UCSD-AML1 (cell line): ENCODE data around the gene CSNK1G1.
"Not testable (repeated sequence)": the region's sequence is repeated elsewhere in the genome, so short reads cannot be mapped to it uniquely, and the experiment has no call there.

Source experiments
- DNase-seq: peaks from one replicate; lab custom pipeline; 2025; ENCODE audit not compliant: unreplicated experiment; lab: John Stamatoyannopoulos, UW

The CSNK1G1 gene

DNA sequence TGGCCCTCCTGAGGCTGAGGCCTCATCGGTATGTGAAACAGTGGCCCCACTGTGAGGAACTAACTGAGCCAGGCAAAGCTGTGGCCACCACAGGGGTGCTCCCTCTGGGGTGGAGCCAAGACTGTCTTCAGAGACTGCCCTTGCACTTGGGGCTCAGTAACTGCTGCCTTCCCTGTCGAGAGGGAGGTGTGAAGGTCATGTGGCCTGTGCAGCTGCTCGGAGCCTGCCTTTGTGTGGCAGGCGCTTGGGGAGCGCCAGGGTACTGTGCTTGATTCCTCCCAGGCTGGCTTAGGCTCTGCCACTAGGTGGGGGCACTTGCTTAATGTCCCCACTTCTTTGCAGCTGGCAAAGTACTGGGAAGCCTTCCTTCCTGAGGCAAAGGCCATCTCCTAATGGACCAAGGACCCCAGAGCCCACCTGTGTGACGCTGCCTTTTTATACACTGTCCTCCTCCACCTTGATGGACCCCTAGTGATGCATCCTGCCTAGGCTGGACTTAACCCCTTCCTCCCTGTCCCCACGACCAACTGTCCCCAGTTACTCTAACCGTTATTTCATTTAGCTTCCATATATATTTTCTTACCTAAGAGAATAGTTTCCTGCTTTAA is 218.6 kb downstream of the CSNK1G1 start:
- DNase-seq, result no peak

DNA sequence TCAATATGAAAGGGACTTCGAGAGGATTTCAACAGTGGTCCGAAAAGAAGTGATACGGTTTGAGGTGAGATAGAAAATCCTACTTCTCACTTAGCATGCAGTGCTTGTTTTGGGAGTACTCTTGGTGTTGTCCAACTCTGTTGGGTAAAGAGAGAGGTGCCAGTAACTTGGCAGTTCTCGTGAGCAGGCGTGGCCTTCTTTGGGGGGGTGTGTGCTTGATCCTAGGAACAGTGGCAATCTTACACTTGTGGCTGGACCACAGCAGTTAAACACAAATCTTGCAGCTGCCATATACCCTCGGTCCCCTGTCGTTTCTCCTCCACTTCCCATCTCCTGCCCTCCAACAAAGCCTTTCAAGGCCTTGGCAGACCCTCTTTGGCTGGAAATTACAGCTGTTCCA is 219.6 kb downstream of the CSNK1G1 start:
- no peak for DNase-seq

DNA sequence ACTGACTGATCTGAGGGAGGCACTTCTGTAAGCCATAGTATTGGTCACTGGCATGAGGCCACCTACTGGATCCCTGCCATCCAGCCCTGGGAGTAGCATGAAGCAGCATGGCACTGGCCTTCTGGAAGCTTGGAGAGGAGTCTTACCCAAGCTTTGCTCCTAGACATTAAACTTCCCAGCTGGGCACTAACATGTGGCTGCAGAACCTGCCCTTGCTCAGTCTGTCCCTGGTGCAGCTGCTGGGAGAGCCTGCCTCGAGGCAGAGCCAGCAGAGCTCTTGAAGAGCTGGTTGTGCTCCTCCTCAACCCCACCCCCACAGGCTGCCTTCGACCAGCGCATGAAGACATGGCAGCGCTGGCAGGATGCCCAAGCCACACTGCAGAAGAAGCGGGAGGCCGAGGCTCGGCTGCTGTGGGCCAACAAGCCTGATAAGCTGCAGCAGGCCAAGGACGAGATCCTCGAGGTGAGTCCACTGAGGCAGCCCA is 221.6 kb downstream of the CSNK1G1 start:
- no peak for DNase-seq

DNA sequence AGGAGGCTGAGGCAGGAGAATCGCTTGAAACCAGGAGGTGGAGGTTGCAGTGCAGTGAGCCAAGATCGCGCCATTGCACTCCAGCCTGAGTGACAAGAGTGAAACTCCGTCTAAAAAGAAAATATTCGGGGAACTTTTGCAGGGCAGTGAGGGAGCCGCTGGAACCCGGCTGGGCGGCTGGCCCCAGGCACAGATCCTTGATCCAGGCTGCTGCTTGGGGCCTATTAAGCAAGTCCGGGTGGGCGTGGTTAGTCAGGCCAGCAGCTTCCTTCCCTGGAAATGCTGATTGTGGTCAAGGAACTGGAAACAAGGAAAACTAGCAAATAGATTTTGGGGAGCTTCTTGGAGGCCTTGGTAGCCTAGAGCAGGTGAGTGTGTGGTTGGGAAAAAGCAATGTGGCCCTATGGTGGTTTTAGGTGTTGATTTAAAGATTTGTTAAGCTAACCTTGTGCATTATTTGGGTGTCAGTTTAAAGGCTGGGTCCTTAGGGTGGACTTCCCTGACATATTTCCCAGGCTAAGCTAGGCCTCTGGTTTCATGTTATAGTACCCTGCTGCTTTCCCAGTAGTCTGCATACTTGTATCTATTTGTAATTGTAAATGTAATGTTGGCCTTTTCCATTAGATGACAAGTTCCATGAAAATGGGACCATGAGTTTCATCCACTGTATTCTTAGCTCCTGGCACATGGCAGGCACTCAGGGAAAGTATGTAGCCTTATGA is 222.2 kb downstream of the CSNK1G1 start:
- DNase-seq, result no peak

DNA sequence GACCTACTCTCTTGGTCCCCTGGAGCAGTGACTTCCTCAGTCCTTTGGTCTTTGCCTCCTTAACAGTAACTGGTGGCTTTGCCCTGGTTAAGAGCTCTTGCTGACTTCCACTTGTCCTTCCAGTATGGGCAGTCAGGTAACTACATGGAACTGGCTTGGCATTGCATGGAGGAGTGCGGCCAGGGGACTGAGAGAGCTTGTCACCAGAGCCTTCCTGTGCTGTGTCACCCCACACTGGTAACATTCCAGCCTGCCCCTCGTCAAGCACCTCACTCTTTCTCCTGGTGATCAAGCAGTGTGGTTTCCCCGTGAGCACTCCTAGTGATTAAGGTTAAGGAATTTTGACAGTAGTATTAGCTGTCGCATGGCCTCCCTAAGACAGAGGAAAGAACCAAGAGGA is 223.8 kb downstream of the CSNK1G1 start:
- no peak for DNase-seq

DNA sequence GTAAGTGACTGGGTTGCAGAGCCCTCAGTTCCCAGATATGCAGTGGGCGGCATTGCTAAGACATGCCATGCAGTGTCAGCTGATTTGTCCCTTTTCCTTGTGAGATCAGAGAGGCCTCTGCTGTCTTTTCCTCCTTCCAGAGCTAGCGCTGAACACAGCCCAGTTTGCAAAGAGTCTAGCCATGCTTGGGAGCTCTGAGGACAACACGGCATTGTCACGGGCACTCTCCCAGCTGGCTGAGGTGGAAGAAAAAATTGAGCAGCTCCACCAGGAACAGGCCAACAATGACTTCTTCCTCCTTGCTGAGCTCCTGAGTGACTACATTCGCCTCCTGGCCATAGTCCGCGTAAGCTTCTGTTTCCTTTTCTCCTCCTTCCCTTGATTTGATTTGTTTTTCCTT is 224.4 kb downstream of the CSNK1G1 start:
- DNase-seq, result no peak

DNA sequence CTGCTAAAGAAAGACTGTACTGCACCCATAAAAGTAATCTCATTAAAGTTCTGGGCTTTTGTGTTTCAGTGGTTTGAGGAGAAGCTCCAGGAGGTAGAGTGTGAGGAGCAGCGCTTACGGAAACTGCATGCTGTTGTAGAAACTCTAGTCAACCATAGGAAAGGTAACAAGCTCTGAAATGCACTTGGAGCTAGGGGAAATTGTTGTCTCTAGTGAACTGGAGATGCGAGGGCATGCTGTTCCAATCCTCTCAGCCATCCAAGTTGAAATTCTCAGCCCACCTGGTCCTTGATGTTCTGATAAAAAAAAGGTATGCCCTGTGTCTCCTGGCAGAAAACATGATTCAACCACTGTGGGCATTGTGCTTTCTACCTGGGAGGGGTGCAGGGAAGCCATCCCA is 225.8 kb downstream of the CSNK1G1 start:
- no peak for DNase-seq

DNA sequence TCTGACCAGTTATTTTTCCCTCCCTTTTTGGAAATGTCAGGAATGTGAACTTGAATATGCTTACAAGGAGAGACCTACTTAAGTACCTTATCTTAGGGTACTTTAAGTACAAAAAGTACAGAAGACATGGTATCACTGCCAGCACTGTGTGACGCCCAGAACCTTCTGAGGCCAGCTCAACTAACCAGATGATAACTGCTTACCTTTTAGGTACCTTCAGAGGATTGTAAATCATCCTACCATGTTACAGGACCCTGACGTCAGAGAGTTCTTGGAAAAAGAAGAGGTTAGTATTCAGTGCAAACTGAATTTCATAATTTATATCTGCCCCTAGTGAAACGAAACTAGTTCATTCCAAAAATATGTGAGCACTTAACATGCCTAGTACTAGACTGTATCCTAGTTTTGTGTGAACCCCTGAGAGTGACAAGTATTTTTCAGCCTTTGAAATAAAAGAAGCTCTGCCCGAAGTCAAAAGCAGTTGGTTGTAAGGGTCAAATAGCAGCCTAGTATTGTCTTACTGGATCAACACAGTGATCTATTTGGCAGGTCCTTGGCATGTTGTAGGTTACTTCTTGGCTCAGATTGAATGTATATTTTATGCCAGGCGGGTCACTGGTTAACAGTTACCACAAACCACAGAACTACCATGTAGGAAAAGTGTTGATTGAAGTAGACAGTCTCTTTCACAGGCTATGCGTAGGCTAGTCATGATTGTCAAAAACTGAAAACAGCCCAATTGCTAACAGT is 228.3 kb downstream of the CSNK1G1 start:
- DNase-seq, result no peak

DNA sequence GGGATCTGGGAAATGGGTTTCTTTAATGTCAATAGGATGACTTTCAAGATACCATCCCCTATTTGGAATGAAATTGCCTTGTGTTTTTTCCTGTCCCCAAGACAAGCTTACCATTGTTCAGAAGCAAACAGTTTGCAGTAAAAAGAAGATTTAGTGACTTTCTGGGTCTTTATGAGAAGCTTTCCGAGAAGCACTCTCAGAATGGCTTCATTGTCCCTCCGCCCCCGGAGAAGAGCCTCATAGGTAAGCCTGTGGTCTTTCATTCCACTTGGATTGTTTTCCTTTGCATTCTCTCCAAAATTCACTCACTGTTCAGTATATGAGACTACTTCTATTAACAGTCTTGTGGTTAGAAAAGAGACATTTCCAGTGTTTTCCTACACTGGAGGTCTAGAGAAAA is 230.0 kb downstream of the CSNK1G1 start:
- no peak for DNase-seq

DNA sequence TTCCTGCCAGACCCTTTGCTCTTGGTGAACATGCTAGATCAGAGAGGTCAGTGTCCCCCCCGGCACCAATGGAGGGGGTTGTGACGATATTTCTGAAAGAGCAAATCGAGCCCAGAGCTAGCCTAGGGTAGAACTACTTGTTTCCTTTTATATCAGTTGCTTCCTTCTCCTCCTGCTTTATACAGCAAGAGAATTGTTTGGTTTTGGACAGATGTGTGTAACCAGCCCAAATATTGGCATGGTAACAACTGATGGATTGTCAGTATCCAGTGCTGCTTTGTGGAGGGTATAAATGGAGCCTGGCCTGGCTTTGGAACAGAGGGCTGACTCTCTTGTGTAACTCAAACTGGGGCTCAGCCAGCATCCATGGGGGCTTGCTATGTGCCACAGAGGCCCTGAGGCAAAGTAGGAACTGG is 233.0 kb downstream of the CSNK1G1 start:
- DNase-seq, result no peak

DNA sequence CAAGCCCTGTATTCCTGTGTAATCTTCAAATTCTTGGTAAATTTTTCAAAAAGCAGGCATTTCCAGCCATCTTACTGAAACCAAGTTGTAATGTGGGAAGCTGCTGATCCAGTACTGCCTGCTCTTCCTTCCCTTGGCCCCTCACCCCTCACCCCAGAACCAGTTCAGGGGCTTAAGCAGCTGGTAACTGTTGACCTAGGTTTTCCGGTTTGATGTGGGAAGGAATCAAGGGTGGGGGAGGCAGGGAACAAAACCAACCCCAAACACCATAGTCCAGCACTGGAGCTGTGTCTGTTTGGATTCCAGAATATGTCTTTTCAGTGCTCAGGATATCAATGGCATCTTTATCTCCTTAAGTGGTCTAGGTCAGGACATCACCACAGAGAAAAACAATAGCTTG is 233.5 kb downstream of the CSNK1G1 start:
- DNase-seq, result no peak

DNA sequence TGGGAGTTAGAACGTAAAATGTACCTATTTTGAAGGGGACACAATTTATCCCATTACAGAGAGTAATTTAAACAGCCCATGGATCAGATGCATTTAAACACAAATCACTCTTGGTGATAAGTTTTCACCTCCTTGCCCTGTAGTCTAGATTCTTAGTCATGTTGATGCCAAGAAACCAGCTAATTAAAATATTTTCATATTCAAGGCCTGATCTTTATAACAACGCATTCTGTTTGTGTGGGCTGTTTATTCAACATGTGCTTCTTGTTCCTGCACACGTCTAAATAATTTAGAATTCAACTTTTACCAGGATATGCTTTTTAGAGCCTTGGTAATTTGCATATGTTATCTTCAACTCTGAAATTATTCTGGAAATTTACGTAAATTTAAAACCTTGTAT is 234.4 kb downstream of the CSNK1G1 start:
- no peak for DNase-seq

DNA sequence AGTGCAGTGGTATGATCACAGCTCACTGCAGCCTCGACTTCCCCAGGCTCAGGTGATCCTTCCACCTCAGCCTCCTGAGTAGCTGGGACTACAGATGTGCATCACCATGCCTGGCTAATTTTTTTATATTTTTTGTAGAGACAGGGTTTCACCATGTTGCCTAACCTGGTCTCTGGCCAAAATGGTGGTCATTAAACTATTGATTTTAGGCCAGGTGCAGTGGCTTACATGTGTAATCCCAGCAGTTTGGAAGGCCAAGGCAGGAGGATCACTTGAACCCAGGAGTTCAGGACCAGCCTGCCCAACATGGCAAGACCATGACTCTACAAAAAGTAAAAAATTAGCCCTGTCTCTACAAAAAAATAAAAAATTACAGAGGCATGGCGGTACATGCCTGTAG is 235.7 kb downstream of the CSNK1G1 start:
- DNase-seq, result not testable (repeated sequence)

DNA sequence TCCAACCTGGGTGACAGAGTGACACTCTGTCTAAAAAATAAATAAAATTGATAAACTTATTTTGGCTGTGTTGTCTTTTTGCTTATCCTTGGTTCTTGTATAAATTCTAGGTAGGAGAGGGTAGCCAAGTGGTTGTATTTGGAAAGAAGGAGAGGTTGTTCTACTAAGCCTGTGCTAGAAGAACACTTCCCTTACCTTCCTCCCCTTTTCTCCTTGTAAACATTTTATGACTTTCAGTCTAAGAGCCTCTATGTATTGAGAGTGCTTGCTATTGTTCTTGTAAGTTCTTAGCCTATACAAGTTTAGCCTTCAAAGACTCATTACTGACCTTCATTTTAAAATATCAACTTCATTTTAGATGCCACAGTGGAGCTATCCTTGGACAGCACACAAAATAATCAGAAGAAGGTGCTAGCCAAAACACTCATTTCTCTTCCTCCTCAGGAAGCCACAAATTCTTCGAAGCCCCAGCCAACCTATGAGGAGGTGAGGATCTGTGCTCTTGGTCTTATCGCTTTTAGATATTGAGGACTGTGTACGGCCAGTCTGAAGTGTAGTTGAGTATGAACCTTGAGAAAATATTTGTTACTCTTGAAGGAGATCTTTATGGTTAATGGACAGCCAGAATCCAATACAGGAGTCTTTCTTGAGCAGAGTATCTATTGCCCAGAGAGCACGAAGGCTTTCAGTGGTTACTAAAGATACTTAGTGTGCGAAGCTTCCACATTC is 238.1 kb downstream of the CSNK1G1 start:
- no peak for DNase-seq
